DND-41 (cell line): ENCODE measurements around the gene PTGS1.

Experiments
- CTCF ChIP-seq: IDR thresholded peaks from 2 replicates; pipeline ENCODE4 v1.5.1; 2012; ENCODE audit warnings: borderline replicate concordance, low read length, moderate library complexity, mild to moderate bottlenecking; ENCODE audit not compliant: poor library complexity, severe bottlenecking; ENCODE audit errors: extremely low read depth
- EZH2 ChIP-seq: IDR thresholded peaks from 3 replicates; pipeline ENCODE4 v1.6.1; 2012; ENCODE audit warnings: borderline replicate concordance, low read depth, mild to moderate bottlenecking, moderate library complexity, low read length, inconsistent platforms; ENCODE audit not compliant: severe bottlenecking

GRCh38 chr9:122398371-122398924 lies 27.6 kb downstream of the PTGS1 start:
- TF ChIP-seq CTCF: no peak
- TF ChIP-seq EZH2: no peak
